ENCODE results near the gene CAPN7.
A peak's percentile ranks its signal among the peaks of the same experiment; 100 is the strongest.
"Not testable (repeated sequence)": the region's sequence is repeated elsewhere in the genome, so short reads cannot be mapped to it uniquely, and the experiment has no call there.

CAPN7 gene

GRCh38 chr3:15165061-15165460 lies 41.0 kb upstream of the CAPN7 start:
- Histone ChIP-seq H3K27ac (ENCODE audit: low read length) (no peak overlapping the region), H3K4me3 (ENCODE audit: low read length) (no peak overlapping the region), H3K4me1 (ENCODE audit: low read length) (no peaks in the 10 kb centered on the region), H3F3A (ENCODE audit: insufficient read depth, low read length) (no peaks in the 10 kb centered on the region), H3K9me3 (replicated peaks; ENCODE audit: insufficient read depth, low read length) (no peaks in the 10 kb centered on the region), H3K27me3 (replicated peaks; ENCODE audit: insufficient read depth, low read length) (peaks cover 6% of the 10 kb centered on the region; the same call in 1 of the 2 replicates), H3K4me2 (ENCODE audit: low read depth, low read length) (no peak overlapping the region), H2AFZ (ENCODE audit: low read length) (no peak overlapping the region), H3K9ac (ENCODE audit: low read length) (no peak overlapping the region), H4K20me1 (ENCODE audit: insufficient read depth, low read length) (no peaks in the 10 kb centered on the region), H3K79me2 (ENCODE audit: low read length) (no peaks in the 10 kb centered on the region), H3K9me2 (replicated peaks; ENCODE audit: insufficient read depth, low read length) (no peaks in the 10 kb centered on the region), H3K36me3 (replicated peaks; ENCODE audit: insufficient read depth, low read length) (no peaks in the 10 kb centered on the region)
- no peak for DNase-seq
- TF ChIP-seq, protein P1, sequence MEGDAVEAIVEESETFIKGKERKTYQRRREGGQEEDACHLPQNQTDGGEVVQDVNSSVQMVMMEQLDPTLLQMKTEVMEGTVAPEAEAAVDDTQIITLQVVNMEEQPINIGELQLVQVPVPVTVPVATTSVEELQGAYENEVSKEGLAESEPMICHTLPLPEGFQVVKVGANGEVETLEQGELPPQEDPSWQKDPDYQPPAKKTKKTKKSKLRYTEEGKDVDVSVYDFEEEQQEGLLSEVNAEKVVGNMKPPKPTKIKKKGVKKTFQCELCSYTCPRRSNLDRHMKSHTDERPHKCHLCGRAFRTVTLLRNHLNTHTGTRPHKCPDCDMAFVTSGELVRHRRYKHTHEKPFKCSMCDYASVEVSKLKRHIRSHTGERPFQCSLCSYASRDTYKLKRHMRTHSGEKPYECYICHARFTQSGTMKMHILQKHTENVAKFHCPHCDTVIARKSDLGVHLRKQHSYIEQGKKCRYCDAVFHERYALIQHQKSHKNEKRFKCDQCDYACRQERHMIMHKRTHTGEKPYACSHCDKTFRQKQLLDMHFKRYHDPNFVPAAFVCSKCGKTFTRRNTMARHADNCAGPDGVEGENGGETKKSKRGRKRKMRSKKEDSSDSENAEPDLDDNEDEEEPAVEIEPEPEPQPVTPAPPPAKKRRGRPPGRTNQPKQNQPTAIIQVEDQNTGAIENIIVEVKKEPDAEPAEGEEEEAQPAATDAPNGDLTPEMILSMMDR (IDR thresholded peaks at IDR 0.05; ENCODE audit: low read length), result no peak
- TF ChIP-seq EZH2phosphoT487 (IDR thresholded peaks at IDR 0.05; ENCODE audit: low read length) (no peak), EZH2 (optimal IDR thresholded peaks at IDR 0.05; ENCODE audit: low read depth, low read length) (no peak)

- H3K9me3 ChIP-seq (replicated peaks; ENCODE audit: insufficient read depth, low read length); H3K36me3 ChIP-seq (replicated peaks; ENCODE audit: insufficient read depth, low read length); H3K27me3 ChIP-seq (replicated peaks; ENCODE audit: insufficient read depth, low read length); H3K4me1 ChIP-seq (ENCODE audit: low read length); H3K9ac ChIP-seq (ENCODE audit: low read length); H2AFZ ChIP-seq (ENCODE audit: low read length); H3K4me3 ChIP-seq (ENCODE audit: low read length); H3K27ac ChIP-seq (ENCODE audit: low read length); DNase-seq; H4K20me1 ChIP-seq (ENCODE audit: insufficient read depth, low read length); H3K79me2 ChIP-seq (ENCODE audit: low read length); H3K4me2 ChIP-seq (ENCODE audit: low read depth, low read length); H3F3A ChIP-seq (ENCODE audit: insufficient read depth, low read length); H3K9me2 ChIP-seq (replicated peaks; ENCODE audit: insufficient read depth, low read length): not testable (repeated sequence)
Observed at GRCh38 chr3:15166391-15166790, 39.7 kb upstream of the CAPN7 start.

GRCh38 chr3:15171096-15171495 lies 35.0 kb upstream of the CAPN7 start:
- H3K27me3 ChIP-seq (replicated peaks; ENCODE audit: insufficient read depth, low read length), result peaks cover 37% of the 10 kb centered on the region
- H2AFZ ChIP-seq (ENCODE audit: low read length), result no peak overlapping the region
- H3K4me1 ChIP-seq (ENCODE audit: low read length), result peaks cover 7% of the 10 kb centered on the region
- H3K79me2 ChIP-seq (ENCODE audit: low read length), result no peaks in the 10 kb centered on the region
- no peaks in the 10 kb centered on the region for H3K9me2 ChIP-seq (replicated peaks; ENCODE audit: insufficient read depth, low read length)
- no peaks in the 10 kb centered on the region for H4K20me1 ChIP-seq (ENCODE audit: insufficient read depth, low read length)
- H3K4me2 ChIP-seq (ENCODE audit: low read depth, low read length), result no peak overlapping the region
- H3K27ac ChIP-seq (ENCODE audit: low read length), result no peak overlapping the region
- TF ChIP-seq, protein P1 (IDR thresholded peaks at IDR 0.05; ENCODE audit: low read length), result no peak
- TF ChIP-seq EZH2phosphoT487 (IDR thresholded peaks at IDR 0.05; ENCODE audit: low read length) (no peak), EZH2 (optimal IDR thresholded peaks at IDR 0.05; ENCODE audit: low read depth, low read length) (no peak)
- peak; percentile 50 for DNase-seq
- H3K9ac ChIP-seq (ENCODE audit: low read length), result no peak overlapping the region
- no peaks in the 10 kb centered on the region for H3K9me3 ChIP-seq (replicated peaks; ENCODE audit: insufficient read depth, low read length)
- H3F3A ChIP-seq (ENCODE audit: insufficient read depth, low read length), result peaks cover 6% of the 10 kb centered on the region; the same call in 1 of the 2 replicates
- H3K4me3 ChIP-seq (ENCODE audit: low read length), result no peak overlapping the region
- no peaks in the 10 kb centered on the region for H3K36me3 ChIP-seq (replicated peaks; ENCODE audit: insufficient read depth, low read length)

DNA sequence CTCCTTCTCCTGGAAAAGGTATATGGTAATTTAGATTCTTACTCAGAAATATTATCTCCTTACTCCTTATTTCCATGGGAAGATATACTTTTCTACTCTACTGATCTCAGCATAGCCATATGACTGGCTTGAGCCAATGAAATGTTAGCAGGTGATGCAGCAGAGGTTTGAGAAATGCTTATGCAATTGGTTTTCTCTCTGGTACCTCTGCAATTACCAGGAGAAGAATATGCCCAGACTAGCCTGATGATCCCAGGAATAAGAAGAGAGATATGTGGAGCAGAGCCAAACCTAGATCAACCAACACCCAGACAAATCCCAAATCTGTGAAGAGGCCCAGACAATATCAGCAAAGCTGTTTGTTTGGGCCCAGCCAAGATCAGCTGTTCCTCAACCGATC lies 33.2 kb upstream of the CAPN7 start:
- H3K4me2 ChIP-seq (ENCODE audit: low read depth, low read length), result no peak overlapping the region
- H3K9me3 ChIP-seq (replicated peaks; ENCODE audit: insufficient read depth, low read length), result no peaks in the 10 kb centered on the region
- H3F3A ChIP-seq (ENCODE audit: insufficient read depth, low read length), result peaks cover 6% of the 10 kb centered on the region; the same call in 1 of the 2 replicates
- no peaks in the 10 kb centered on the region for H3K79me2 ChIP-seq (ENCODE audit: low read length)
- TF ChIP-seq, protein P1 (IDR thresholded peaks at IDR 0.05; ENCODE audit: low read length), result no peak
- TF ChIP-seq EZH2 (optimal IDR thresholded peaks at IDR 0.05; ENCODE audit: low read depth, low read length), result no peak
- no peak for TF ChIP-seq EZH2phosphoT487 (IDR thresholded peaks at IDR 0.05; ENCODE audit: low read length)
- no peak overlapping the region for H2AFZ ChIP-seq (ENCODE audit: low read length)
- H4K20me1 ChIP-seq (ENCODE audit: insufficient read depth, low read length), result no peaks in the 10 kb centered on the region
- no peak overlapping the region for H3K4me3 ChIP-seq (ENCODE audit: low read length)
- H3K9ac ChIP-seq (ENCODE audit: low read length), result no peak overlapping the region
- H3K27me3 ChIP-seq (replicated peaks; ENCODE audit: insufficient read depth, low read length), result peaks cover 37% of the 10 kb centered on the region
- H3K27ac ChIP-seq (ENCODE audit: low read length), result no peak overlapping the region
- no peaks in the 10 kb centered on the region for H3K9me2 ChIP-seq (replicated peaks; ENCODE audit: insufficient read depth, low read length)
- H3K4me1 ChIP-seq (ENCODE audit: low read length), result peaks cover 7% of the 10 kb centered on the region
- H3K36me3 ChIP-seq (replicated peaks; ENCODE audit: insufficient read depth, low read length), result no peaks in the 10 kb centered on the region
- DNase-seq, result no peak
